Measurements from ENCODE around the gene SLC7A1. TPM values are rescaled to one million over a fixed set of nuclear protein-coding genes. Genes with fewer than 3 reads are reported as not detected.
A peak's percentile ranks its signal among the peaks of the same experiment; 100 is the strongest.

SLC7A1 gene
- total and polyA plus RNA-seq, 8 donors = 2.3 to 95.1 (median 21.2) TPM

DNA sequence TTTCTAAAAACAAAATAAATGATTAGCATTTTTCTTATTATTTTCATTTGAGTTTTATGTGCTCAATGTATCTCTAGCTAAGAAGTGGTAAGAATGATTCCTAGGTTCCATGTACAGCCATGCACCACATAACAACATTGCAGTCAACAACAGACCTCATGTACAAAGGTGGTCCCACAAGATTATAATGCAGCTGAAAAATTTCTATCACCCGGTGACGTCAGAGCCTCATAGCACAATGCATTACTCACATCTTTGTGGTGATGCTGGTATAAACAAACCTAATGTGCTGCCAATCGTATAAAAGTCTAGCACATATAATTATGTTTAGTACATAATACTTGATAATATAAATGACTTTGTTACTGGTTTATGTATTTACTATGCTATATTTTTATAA lies 120.5 kb downstream of the SLC7A1 start:
- intact Hi-C loops (cut with DNase I; ENCODE audit: low total_unique reads) = no loop called here
- WGBS, 5 donors = 71 to 85% (median 80%) methylated on average over 3 of the region's 3 CpGs
- no peaks in the 10 kb centered on the region for H3K9me3 ChIP-seq
- no peaks in the 10 kb centered on the region for H3K27me3 ChIP-seq
- TF ChIP-seq EP300 (IDR thresholded peaks at IDR 0.05) = no peak
- TF ChIP-seq CTCF (IDR thresholded peaks at IDR 0.05) = no peak
- no peak for TF ChIP-seq POLR2A (IDR thresholded peaks at IDR 0.05)
- no peak for TF ChIP-seq POLR2AphosphoS5 (IDR thresholded peaks at IDR 0.05)
- H3K4me1 ChIP-seq = peaks cover 0 to 4% (median 0%) of the 10 kb centered on the region in 4 donors
- H3K36me3 ChIP-seq = no peaks in the 10 kb centered on the region
- H3K4me3 ChIP-seq = no peak overlapping the region
- H3K27ac ChIP-seq = no peak overlapping the region
- DNase-seq = no peak

DNA sequence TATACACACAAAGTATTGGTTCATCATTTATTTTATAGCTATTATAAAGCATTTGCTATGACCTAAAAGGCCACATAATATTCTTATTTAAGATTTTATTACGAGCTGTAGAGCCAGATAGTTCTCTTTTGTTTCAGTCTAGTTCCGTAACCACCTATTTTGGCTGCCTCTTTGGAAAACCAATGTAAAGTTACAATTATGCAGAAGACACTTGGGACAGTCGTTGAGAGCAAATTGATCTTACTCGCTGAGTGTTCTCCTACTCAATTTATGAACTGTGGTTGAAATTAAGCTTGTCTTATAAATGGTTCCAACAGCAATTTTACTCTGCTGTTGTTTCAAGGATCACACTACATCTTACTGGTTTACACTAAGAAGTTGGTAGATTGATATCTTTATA lies 122.3 kb downstream of the SLC7A1 start:
- Histone ChIP-seq H3K9me3 (no peaks in the 10 kb centered on the region), H3K36me3 (no peaks in the 10 kb centered on the region), H3K27ac (no peak overlapping the region), H3K4me1 (peaks cover 0 to 4% (median 0%) of the 10 kb centered on the region in 4 donors), H3K4me3 (no peak overlapping the region), H3K27me3 (no peaks in the 10 kb centered on the region)
- WGBS, 5 donors = 78 to 85% (median 81%) methylated on average over 4 of the region's 4 CpGs
- DNase-seq = no peak
- TF ChIP-seq EP300 (IDR thresholded peaks at IDR 0.05) (no peak), POLR2A (IDR thresholded peaks at IDR 0.05) (no peak), CTCF (IDR thresholded peaks at IDR 0.05) (no peak), POLR2AphosphoS5 (IDR thresholded peaks at IDR 0.05) (no peak)
- intact Hi-C loops (cut with DNase I; ENCODE audit: low total_unique reads) = no loop called here

DNA sequence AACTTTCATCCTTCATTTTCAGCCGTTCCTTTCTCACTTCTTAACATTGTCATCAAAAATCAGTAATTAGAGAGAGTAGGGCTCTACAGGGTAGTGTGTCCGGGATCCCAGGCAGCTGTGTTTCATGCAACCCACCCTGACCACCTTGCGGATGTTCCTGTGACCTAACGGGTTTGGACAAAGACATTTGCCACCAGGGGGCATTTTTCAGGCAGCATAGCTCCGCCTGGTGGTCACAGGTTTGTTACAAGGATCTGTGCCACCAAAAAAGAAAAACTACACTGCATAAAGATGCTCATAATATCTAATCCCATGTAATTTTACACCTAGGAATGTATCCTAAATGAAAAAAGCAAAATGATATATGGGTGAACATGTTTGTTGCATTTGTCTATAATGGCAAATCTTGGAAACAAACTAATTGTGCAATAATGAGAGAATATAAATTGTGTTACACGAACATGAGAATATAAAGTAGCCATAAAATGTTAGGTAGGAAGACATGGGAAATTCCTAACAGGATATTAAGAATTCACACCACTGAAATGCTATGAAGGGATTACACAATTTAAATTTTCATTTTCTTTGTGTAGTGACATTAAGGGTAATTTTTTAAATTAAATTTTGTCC lies 123.0 kb downstream of the SLC7A1 start:
- WGBS, 5 donors = 41 to 46% (median 46%) methylated on average over 6 of the region's 6 CpGs
- intact Hi-C loops (cut with DNase I; ENCODE audit: low total_unique reads) = no loop called here
- Histone ChIP-seq H3K9me3 (no peaks in the 10 kb centered on the region), H3K27me3 (no peaks in the 10 kb centered on the region), H3K36me3 (no peaks in the 10 kb centered on the region), H3K4me1 (peaks cover 0 to 4% (median 0%) of the 10 kb centered on the region in 4 donors), H3K4me3 (no peak overlapping the region), H3K27ac (no peak overlapping the region)
- peak; percentile 47 to 70 for DNase-seq
- no peak for TF ChIP-seq POLR2AphosphoS5 (IDR thresholded peaks at IDR 0.05)
- peak in 5 of 7 experiments; percentile 29 to 75 (median 61) for TF ChIP-seq CTCF (IDR thresholded peaks at IDR 0.05)
- TF ChIP-seq POLR2A (IDR thresholded peaks at IDR 0.05) = no peak
- no peak for TF ChIP-seq EP300 (IDR thresholded peaks at IDR 0.05)

DNA sequence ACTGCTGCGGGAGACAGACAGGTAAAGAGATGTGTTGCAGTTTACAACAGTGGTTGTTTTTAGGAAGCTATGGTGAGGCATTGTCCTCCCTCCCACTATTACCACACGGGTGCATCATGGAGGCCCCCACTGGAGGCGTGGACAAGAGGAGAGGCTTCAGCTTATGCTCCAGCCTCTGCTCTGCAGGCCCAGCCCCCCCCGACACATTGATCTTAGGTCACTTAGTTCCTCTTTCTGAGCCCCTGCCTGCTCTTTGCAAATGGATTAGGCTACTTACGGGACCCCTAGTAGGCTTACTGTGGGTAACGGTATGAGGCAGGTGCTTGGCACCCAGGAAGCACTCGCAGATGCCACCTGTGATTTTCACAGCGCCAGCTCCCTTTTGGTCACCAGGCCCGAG lies 123.9 kb downstream of the SLC7A1 start:
- Histone ChIP-seq H3K36me3 (no peaks in the 10 kb centered on the region), H3K27me3 (no peaks in the 10 kb centered on the region), H3K4me3 (no peak overlapping the region), H3K9me3 (no peaks in the 10 kb centered on the region), H3K27ac (no peak overlapping the region), H3K4me1 (peaks cover 0 to 4% (median 0%) of the 10 kb centered on the region in 4 donors)
- DNase-seq = no peak
- intact Hi-C loops (cut with DNase I; ENCODE audit: low total_unique reads) = no loop called here
- TF ChIP-seq POLR2AphosphoS5 (IDR thresholded peaks at IDR 0.05) (no peak), EP300 (IDR thresholded peaks at IDR 0.05) (no peak), POLR2A (IDR thresholded peaks at IDR 0.05) (no peak), CTCF (IDR thresholded peaks at IDR 0.05) (no peak)
- WGBS, 5 donors = 75 to 88% (median 79%) methylated on average over 9 of the region's 9 CpGs
